ENCODE data around the gene PSMD13.

The PSMD13 gene

DNA sequence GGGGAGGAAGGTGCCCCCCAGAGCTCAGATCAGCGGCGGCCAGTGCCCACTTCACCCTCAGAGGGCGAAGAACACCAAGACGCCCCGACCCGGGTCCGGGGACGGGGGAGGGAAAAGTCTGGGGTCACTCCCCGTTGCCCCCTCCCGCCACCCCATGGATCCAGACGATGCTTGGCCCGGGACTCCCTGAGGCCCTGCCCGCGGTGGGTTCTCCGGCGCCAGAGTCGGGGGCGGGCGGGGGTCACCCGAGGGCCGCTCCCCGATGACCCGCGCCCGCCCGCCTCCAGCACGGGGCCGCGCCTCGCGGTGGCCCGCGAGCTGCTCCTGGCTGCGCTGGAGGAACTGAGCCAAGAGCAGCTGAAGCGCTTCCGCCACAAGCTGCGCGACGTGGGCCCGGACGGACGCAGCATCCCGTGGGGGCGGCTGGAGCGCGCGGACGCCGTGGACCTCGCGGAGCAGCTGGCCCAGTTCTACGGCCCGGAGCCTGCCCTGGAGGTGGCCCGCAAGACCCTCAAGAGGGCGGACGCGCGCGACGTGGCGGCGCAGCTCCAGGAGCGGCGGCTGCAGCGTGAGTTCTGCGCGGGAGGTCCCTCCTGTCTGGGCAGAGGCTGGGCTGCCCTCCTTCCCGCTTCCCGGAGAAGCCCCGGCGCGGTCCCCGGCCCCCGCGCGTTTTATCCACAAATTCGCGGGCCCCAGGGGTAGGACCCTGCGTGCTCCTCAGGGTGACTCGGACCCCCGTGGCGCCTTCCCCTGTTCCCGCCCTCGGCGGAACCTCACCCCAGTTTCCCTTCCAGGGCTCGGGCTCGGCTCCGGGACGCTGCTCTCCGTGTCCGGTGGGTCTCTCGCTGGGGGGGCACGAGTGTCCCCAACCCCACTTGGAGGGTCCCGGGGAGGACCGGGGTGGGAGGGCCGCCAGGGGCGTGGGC is 42.5 kb downstream of the PSMD13 start:
- Histone ChIP-seq H3K79me1 (ENCODE audit: low read depth, low read length) (no peaks in the 10 kb centered on the region), H3K9me3 (replicated peaks in 1 of 2; ENCODE audit: control insufficient read depth in 2 of 2, insufficient read depth in 1 of 2, low read depth in 1 of 2, low read length in 2 of 2) (peaks cover 3 to 4% of the 10 kb centered on the region in 2 donors), H2BK120ac (ENCODE audit: low read depth, low read length) (peak overlapping the region; percentile 61), H3K27ac (replicated peaks; ENCODE audit: low read length) (no peak overlapping the region), H2BK15ac (ENCODE audit: low read length) (no peak overlapping the region), H3K36me3 (replicated peaks in 1 of 2; ENCODE audit: control insufficient read depth in 2 of 2, insufficient read depth in 2 of 2, low read length in 2 of 2) (no peaks in the 10 kb centered on the region), H3K4ac (ENCODE audit: low read length) (no peak overlapping the region), H2AFZ (ENCODE audit: low read length) (no peak overlapping the region), H4K91ac (ENCODE audit: low read depth, low read length, poor library complexity) (no peak overlapping the region), H3K4me3 (ENCODE audit: low read length in 2 of 2) (no peak overlapping the region), H3K14ac (ENCODE audit: low read length) (peak overlapping the region; percentile 56), H3K4me1 (ENCODE audit: control insufficient read depth in 2 of 2, insufficient read depth in 1 of 2, low read depth in 1 of 2, low read length in 2 of 2) (peaks cover 6 to 16% of the 10 kb centered on the region in 2 donors), H4K8ac (ENCODE audit: low read depth, low read length) (no peak overlapping the region), H2AK5ac (ENCODE audit: low read depth, low read length) (no peak overlapping the region), H2BK5ac (ENCODE audit: low read length) (peak overlapping the region; percentile 33), H3K9ac (ENCODE audit: low read depth, low read length, poor library complexity) (no peak overlapping the region), H3K4me2 (ENCODE audit: insufficient read depth, low read length, poor library complexity, severe bottlenecking) (no peak overlapping the region), H3K23ac (ENCODE audit: low read depth, low read length, poor library complexity) (no peak overlapping the region), H3K27me3 (ENCODE audit: control insufficient read depth in 3 of 3, insufficient read depth in 3 of 3, low read depth in 1 of 3, low read length in 3 of 3) (no peaks in the 10 kb centered on the region), H3K18ac (ENCODE audit: low read length) (no peak overlapping the region), H2BK12ac (ENCODE audit: low read length) (no peak overlapping the region)
- WGBS, 2 donors (ENCODE audit: extremely low coverage in 2 of 2, insufficient read length in 2 of 2, insufficient replicate concordance in 1 of 2), result no CpG with 5 or more reads among the region's 97 CpGs
- DNase-seq (ENCODE audit: low spot score), result no peak

DNA sequence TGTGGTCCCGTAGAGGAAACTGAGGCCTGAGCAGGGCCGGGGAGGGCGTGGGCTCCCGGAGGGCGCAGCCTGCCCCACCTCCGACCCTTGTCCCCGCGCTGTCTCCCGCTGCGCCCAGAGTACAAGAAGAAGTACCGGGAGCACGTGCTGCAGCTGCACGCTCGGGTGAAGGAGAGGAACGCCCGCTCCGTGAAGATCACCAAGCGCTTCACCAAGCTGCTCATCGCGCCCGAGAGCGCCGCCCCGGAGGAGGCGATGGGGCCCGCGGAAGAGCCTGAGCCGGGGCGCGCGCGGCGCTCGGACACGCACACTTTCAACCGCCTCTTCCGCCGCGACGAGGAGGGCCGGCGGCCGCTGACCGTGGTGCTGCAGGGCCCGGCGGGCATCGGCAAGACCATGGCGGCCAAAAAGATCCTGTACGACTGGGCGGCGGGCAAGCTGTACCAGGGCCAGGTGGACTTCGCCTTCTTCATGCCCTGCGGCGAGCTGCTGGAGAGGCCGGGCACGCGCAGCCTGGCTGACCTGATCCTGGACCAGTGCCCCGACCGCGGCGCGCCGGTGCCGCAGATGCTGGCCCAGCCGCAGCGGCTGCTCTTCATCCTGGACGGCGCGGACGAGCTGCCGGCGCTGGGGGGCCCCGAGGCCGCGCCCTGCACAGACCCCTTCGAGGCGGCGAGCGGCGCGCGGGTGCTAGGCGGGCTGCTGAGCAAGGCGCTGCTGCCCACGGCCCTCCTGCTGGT is 43.4 kb downstream of the PSMD13 start:
- Histone ChIP-seq H2BK5ac (ENCODE audit: low read length) (no peak overlapping the region), H3K14ac (ENCODE audit: low read length) (peak overlapping the region; percentile 56), H3K9me3 (replicated peaks in 1 of 2; ENCODE audit: control insufficient read depth in 2 of 2, insufficient read depth in 1 of 2, low read depth in 1 of 2, low read length in 2 of 2) (peaks cover 3 to 4% of the 10 kb centered on the region in 2 donors), H2BK15ac (ENCODE audit: low read length) (no peak overlapping the region), H2AFZ (ENCODE audit: low read length) (no peak overlapping the region), H2BK120ac (ENCODE audit: low read depth, low read length) (peak overlapping the region; percentile 61), H3K27me3 (ENCODE audit: control insufficient read depth in 3 of 3, insufficient read depth in 3 of 3, low read depth in 1 of 3, low read length in 3 of 3) (no peaks in the 10 kb centered on the region), H3K4ac (ENCODE audit: low read length) (no peak overlapping the region), H4K8ac (ENCODE audit: low read depth, low read length) (no peak overlapping the region), H3K36me3 (replicated peaks in 1 of 2; ENCODE audit: control insufficient read depth in 2 of 2, insufficient read depth in 2 of 2, low read length in 2 of 2) (no peaks in the 10 kb centered on the region), H3K27ac (replicated peaks; ENCODE audit: low read length) (no peak overlapping the region), H3K18ac (ENCODE audit: low read length) (no peak overlapping the region), H2AK5ac (ENCODE audit: low read depth, low read length) (no peak overlapping the region), H3K23ac (ENCODE audit: low read depth, low read length, poor library complexity) (no peak overlapping the region), H3K9ac (ENCODE audit: low read depth, low read length, poor library complexity) (no peak overlapping the region), H3K79me1 (ENCODE audit: low read depth, low read length) (no peaks in the 10 kb centered on the region), H3K4me1 (ENCODE audit: control insufficient read depth in 2 of 2, insufficient read depth in 1 of 2, low read depth in 1 of 2, low read length in 2 of 2) (peaks cover 6 to 20% of the 10 kb centered on the region in 2 donors), H2BK12ac (ENCODE audit: low read length) (no peak overlapping the region), H4K91ac (ENCODE audit: low read depth, low read length, poor library complexity) (no peak overlapping the region), H3K4me2 (ENCODE audit: insufficient read depth, low read length, poor library complexity, severe bottlenecking) (no peak overlapping the region), H3K4me3 (ENCODE audit: low read length in 2 of 2) (peak overlapping the region in 1 of 2 donors; percentile 32)
- no CpG with 5 or more reads among the region's 85 CpGs for WGBS, 2 donors (ENCODE audit: extremely low coverage in 2 of 2, insufficient read length in 2 of 2, insufficient replicate concordance in 1 of 2)
- DNase-seq (ENCODE audit: low spot score), result no peak

DNA sequence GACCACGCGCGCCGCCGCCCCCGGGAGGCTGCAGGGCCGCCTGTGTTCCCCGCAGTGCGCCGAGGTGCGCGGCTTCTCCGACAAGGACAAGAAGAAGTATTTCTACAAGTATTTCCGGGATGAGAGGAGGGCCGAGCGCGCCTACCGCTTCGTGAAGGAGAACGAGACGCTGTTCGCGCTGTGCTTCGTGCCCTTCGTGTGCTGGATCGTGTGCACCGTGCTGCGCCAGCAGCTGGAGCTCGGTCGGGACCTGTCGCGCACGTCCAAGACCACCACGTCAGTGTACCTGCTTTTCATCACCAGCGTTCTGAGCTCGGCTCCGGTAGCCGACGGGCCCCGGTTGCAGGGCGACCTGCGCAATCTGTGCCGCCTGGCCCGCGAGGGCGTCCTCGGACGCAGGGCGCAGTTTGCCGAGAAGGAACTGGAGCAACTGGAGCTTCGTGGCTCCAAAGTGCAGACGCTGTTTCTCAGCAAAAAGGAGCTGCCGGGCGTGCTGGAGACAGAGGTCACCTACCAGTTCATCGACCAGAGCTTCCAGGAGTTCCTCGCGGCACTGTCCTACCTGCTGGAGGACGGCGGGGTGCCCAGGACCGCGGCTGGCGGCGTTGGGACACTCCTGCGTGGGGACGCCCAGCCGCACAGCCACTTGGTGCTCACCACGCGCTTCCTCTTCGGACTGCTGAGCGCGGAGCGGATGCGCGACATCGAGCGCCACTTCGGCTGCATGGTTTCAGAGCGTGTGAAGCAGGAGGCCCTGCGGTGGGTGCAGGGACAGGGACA is 44.1 kb downstream of the PSMD13 start:
- H3K27ac ChIP-seq (replicated peaks; ENCODE audit: low read length), result no peak overlapping the region
- H2BK15ac ChIP-seq (ENCODE audit: low read length), result no peak overlapping the region
- peak overlapping the region; percentile 87 for H3K18ac ChIP-seq (ENCODE audit: low read length)
- no peak for DNase-seq (ENCODE audit: low spot score)
- H2AK5ac ChIP-seq (ENCODE audit: low read depth, low read length), result peak overlapping the region; percentile 60
- H2AFZ ChIP-seq (ENCODE audit: low read length), result no peak overlapping the region
- peaks cover 6 to 21% of the 10 kb centered on the region in 2 donors for H3K4me1 ChIP-seq (ENCODE audit: control insufficient read depth in 2 of 2, insufficient read depth in 1 of 2, low read depth in 1 of 2, low read length in 2 of 2)
- no CpG with 5 or more reads among the region's 79 CpGs for WGBS, 2 donors (ENCODE audit: extremely low coverage in 2 of 2, insufficient read length in 2 of 2, insufficient replicate concordance in 1 of 2)
- H3K9ac ChIP-seq (ENCODE audit: low read depth, low read length, poor library complexity), result no peak overlapping the region
- peak overlapping the region; percentile 24 for H2BK5ac ChIP-seq (ENCODE audit: low read length)
- peak overlapping the region; percentile 84 for H2BK12ac ChIP-seq (ENCODE audit: low read length)
- H3K4me2 ChIP-seq (ENCODE audit: insufficient read depth, low read length, poor library complexity, severe bottlenecking), result no peak overlapping the region
- peak overlapping the region; percentile 97 for H3K14ac ChIP-seq (ENCODE audit: low read length)
- peak overlapping the region; percentile 76 for H3K4ac ChIP-seq (ENCODE audit: low read length)
- H3K27me3 ChIP-seq (ENCODE audit: control insufficient read depth in 3 of 3, insufficient read depth in 3 of 3, low read depth in 1 of 3, low read length in 3 of 3), result no peaks in the 10 kb centered on the region
- no peaks in the 10 kb centered on the region for H3K79me1 ChIP-seq (ENCODE audit: low read depth, low read length)
- no peak overlapping the region for H2BK120ac ChIP-seq (ENCODE audit: low read depth, low read length)
- H3K23ac ChIP-seq (ENCODE audit: low read depth, low read length, poor library complexity), result no peak overlapping the region
- peaks cover 3% of the 10 kb centered on the region in 2 donors for H3K9me3 ChIP-seq (replicated peaks in 1 of 2; ENCODE audit: control insufficient read depth in 2 of 2, insufficient read depth in 1 of 2, low read depth in 1 of 2, low read length in 2 of 2)
- no peak overlapping the region for H4K91ac ChIP-seq (ENCODE audit: low read depth, low read length, poor library complexity)
- H4K8ac ChIP-seq (ENCODE audit: low read depth, low read length), result peak overlapping the region; percentile 82
- H3K36me3 ChIP-seq (replicated peaks in 1 of 2; ENCODE audit: control insufficient read depth in 2 of 2, insufficient read depth in 2 of 2, low read length in 2 of 2), result no peaks in the 10 kb centered on the region
- no peak overlapping the region for H3K4me3 ChIP-seq (ENCODE audit: low read length in 2 of 2)
